NOMO-1 (cell line): ENCODE results near the gene MEG3.
"Not testable (repeated sequence)": the region's sequence is repeated elsewhere in the genome, so short reads cannot be mapped to it uniquely, and the experiment has no call there.

ENCODE experiments used
- DNase-seq, 2 experiments: peaks; one replicate each; lab custom pipeline; 2025; ENCODE audit not compliant: unreplicated experiment in 2 of 2; lab: John Stamatoyannopoulos, UW

Gene MEG3

DNA sequence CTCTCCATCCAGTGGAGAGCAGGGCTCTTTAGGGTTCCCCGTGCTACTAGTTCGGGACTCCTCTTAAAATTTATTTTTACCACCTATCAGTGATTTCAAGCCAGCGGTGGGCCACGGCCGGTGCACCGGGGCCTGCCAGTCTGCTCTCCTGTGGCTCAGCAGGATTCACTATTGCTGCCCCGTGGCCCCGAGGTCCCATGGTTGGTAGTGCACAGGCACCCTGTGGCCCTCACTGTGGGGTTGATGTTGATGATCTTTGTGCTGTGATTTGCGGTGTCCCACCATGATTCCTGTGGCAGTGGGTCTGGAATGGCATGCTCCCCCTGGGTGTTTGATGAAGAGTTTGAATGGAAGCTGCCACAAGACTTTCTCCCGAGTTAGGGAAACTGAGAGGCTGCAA is 12.6 kb upstream of the MEG3 start:
- no peak for DNase-seq

DNA sequence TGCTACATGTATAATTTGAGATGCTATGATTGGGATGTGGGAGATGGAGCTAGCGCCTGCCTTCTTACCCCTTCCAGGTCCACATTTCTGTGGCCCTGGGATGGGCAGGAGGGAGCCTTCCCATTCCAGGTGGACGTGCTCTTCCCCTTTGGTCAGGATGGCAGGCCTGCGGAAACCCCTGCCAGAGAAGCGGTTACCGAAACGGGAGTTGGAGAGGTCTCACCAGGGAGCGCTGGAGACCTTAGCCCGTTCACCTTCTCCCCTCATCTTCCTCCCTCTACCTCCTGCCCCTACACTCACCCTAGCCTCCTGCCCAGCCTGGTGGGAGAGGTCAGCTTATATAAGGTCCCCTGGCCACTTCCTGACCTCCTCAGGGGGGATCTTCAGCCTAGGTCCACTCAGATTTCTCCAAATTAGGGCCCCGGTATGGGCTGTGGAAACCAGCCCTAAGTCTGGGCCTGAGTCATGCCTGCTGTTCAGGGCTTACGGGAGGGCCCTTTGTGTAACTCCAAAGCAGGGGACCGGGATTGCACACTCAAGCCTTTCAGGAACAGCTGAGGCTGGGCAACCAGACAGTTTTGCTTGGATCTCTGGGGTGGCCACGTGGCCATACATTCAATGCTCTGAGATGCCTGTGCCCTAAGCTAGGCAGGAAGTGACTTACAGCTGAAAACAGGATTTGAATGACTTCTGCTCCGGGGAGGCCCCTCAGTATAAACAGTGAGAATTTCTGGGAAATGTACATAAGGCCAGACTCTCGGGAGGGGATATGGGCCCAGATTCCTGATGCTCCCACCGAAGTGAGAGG is 10.2 kb upstream of the MEG3 start:
- no peak for DNase-seq

DNA sequence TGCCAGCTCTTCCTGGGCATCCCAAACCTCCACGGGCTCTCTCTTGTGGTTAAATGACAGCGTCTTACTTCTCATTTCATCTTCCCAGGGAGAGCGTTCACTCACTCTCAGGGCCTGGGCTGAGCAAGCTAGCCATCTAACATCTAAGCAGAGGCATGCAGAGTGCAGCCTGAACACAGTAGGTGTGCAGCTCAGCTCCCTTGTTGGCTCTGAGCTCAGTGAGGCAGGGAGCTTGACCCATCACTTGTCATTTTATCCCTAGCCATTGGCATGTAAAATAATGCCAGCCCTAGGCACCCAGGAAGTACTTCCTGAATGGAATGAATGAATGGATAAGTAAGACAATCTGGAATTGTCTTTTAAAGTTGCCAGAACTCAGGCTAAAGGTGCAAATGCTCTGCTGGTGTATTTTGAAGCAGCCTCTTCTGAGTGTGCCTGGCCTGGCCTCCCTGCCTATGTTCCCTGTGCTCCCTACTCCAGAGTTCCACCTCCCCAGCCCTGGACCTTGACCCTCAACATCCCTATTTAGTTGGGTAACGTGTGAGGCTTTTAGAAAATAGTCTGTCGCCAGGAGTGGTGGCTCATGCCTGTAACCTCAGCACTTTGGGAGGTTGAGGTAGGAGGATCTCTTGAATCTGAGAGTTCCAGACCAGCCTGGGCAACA is 9.5 kb upstream of the MEG3 start:
- no peak for DNase-seq

DNA sequence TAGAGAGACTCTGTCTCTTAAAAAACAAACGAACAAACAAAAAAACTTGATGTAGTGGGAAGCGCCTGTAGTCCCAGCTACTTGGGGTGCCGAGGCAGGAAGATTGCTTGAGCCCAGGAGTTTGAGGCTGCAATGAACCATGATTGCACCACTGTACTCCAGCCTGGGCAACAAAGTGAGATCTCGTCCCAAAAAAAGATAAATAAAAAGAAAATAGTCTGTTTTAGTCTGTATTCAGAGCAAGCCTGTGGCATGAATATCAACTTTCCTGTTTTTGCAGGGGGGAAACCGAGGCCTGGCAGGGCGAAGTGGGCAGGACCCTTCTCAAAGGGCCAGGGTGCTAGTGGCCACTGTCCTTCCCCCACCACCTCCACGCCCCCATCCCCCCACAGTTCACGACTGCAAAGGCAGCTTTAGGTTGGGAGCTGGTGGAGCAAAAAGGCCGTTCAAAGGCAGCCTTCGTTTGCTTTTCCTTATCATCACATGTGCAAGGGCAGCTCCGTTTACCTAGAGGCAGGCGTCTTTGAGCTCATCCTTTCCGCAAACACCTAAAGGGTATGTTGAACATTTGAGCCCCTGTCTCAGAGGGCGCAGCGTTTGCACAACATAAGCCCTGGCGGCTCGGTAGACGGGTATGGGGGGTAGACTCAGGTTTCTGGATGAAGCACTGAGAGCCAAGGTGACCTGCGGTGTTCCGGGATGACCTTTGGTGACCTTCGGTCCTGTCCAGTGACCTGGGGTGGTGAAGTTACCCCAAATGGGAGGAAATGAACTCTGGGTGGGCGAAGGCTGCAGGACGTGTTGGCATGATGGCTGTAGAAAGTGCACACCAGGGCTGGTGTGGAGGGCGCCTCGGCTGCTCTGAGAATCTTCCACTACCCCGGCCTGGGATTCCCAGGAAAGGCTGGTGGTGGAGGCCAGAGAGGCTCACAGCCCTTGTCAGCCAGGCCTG is 8.7 kb upstream of the MEG3 start:
- DNase-seq = no peak

DNA sequence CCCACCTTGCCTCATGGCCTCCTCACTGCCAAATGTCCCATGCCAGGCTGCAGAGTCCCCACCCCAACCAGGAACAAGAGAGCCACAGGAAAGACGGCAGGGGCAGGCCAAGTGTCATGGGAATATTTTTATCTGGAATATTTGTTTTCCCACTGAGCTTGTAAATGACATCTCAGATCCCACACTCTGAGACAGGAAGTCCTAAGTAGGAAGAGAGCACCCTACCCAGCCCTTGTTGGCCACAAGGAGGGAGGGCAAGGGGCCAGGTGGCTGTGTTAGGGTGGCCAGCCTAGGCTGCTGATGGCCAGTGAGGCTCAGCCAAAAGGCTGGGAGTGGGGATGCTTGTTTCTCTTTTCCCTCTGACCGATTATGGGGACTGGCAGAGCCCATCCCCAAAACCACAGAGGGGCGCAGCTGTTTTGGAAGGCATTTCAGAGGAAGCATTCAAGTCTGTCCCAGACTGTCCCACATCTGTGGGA is 7.7 kb upstream of the MEG3 start:
- DNase-seq = no peak

- DNase-seq = not testable (repeated sequence)
Measured at GRCh38 chr14:100818923-100819322, 7.0 kb upstream of the MEG3 start.

- no peak for DNase-seq
Measured at GRCh38 chr14:100819453-100819828, 6.5 kb upstream of the MEG3 start.

GRCh38 chr14:100819829-100820475 is 6.0 kb upstream of the MEG3 start:
- no peak for DNase-seq

GRCh38 chr14:100820957-100821356 is 5.0 kb upstream of the MEG3 start:
- no peak for DNase-seq

DNA sequence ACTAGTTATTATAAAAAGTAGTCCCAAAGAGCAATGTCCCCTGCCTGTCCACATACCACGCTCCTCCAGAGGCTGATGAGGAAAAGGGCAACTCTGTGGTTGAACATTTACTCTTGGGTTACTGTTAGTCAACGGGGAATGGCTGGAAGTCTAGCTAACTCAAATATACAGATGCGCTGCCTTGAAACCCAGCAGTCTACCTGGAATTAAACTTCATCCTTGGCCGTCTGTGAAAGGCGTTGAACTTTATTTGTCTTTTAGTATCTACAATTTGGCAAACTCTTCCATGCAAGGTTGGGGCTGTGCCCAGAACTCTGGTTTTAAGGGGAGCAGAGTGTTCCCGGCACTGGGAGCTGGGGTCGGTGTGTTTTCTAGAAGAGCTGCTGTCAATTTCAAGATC is 3.9 kb upstream of the MEG3 start:
- DNase-seq = no peak

DNA sequence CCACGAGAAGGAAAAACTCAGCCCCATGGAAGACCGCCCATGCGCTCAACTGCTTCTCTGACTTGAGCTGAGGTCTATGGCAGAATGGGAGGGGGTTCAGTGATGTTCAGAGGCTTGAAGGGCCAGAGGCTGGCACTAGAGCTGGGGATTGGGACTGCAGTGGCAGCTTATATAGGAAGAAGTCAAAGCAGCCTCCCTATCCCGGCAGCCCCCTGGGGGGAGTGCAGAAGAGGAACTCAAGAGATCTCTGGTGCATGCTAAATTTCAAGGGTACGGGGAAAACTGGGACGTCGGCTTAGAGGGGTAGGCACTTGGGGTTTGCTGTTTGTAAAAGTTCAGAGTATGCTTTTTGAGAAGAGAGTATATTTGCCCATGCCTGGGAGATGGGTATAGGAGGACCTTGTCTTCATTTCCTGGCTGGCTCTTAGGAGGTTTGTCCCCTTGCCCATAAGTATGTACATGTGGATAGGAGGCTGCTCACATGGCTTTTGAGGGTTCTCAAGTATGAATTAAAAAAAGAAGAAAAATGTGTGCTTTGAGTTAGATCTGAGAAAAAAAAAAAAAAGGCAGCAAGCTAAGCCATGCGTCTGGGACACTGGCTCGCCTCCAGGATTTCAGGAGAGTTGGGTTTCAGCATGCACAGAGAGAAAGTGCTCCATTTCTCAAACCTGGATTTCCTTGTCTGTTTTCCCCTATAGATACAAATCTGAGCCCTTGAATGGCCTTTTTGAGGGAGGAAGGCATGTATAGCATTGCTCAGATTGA is 3.2 kb upstream of the MEG3 start:
- no peak for DNase-seq

DNA sequence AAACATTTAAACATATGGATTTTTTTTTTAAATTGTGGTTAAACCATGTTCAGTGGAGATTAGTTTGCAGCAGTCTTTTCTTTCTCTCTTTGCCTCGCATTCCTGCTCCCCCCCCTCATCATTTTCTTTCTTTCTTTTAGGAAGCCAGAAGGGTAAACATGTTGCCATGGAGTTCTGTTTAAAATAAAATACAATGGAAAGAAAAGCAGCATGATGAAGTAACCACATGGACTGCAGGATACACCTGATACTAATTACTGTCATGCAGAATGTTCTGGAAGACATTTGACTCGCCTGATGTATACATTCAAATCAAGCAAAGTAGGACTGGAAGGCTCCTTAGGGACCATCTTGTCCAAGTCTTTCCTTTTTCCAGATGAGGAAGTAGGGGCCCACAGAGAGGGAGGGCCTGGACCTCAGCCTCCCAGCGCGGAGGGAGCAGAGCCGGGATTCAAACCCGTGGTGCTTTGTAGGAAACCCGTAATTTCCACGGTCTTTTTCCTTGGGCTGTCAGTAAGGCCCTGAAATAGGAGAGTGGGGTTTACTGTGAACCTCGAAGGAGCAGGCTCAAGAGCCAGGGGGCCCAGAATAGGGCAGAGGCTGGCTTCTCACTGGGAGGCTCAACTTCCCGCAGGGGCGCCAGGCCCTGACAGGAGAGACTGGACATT is 2.4 kb upstream of the MEG3 start:
- DNase-seq = no peak

DNA sequence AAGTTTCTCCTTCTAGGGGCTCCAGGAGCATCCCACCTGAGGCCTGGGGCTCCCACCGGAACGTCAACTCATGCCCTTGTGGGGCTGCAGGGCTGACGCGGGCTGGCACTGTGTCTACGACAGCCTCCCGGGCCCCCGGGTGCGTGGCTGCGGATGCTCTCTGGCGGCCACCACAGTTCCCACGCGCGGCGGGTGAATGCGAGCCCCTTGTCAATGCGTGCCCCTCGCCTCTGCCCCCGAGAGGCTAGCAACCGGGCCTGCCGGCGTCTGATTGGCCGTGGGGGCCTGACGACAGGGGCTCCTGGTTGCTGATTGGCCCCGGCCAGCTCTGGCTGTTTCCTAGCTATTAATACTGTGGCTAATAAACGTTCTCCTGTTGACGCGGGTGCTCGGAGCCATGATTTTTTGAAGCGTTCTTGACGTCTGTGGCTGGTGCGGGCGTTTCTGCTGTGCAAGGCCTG is 1.8 kb upstream of the MEG3 start:
- DNase-seq = no peak

DNA sequence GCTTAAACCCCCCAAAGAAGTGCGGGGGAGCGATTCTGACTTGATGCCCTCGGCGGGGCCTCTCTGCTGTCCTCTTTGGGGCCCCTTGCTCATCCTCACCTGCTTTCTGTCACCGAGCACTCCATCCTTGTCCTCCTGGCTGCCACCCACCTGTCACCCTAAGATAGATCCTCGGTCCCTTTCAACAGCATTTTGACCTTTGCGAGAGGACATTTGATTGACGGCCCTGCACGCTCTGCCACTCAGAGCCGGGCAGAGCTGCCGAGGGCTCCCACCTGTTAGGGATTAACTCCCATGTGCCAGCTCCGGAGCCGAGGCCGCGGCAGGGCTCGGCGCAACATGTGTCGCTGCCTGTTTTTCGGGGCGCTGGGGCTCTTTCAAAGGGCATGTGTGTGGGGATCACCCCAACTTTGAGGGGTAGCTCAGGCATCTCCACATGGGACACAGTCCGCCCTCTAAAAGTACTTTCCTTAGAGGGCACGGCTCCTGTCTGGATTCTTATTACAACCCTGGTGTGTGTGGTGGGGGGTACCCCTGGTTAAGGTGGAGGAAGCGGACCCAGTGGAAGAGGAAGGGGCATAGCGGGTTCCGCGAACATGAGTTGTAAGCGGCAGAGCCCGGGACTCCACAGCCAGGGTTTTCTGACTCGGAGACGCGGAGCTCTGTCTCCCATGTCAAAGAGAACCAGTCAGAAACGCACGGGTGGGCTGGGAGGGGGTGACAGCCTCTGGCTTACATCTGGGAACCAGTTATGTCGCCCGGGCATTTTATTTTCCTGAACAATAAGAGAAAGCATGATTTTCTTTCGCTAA is 811 bp upstream of the MEG3 start:
- DNase-seq = no peak

DNA sequence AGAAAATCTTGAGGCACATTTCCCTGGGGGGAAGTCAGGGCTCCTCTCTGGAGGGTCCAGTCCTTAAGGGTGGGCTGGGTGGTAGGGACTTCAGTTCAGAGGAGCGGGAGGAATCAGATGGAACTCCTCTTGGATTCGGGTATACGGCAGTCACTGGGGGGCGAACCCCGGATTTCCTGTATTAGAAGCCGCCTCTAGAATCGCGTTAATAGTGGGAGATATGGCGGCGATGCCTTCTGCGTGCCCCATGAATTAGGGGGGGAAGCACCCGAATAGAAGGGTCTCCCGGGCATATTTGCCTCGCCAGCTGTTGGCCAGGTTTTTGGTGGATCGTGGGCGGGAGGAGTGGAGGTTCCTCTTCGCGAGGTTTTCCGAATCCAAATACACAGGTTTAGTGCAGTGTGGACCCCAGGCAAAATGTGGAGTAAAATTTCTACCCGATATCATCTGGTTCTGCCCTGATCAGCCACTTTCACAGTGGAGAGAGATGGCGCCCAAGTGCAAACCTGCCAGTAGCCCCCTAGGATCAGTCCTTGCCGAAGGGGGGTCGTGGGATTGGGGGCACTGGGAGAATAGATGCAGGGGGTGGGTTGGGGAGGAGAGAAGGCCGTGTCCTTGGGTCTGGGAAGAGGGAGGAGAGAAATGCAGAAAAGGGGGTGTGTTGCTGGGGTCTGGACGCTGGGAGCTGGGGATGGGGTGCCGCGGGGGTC is 628 bp downstream of the MEG3 start:
- DNase-seq = no peak

GRCh38 chr14:100827101-100828021 is 1.4 kb downstream of the MEG3 start:
- DNase-seq = no peak
